Smooth muscle cell (in vitro differentiated cells): Measurements from ENCODE around the gene CMTM1. TPM values are rescaled to one million over a fixed set of nuclear protein-coding genes. Genes with fewer than 3 reads are reported as not detected.
A peak's percentile ranks its signal among the peaks of the same experiment; 100 is the strongest.

Experiments
- DNase-seq: peaks from one replicate; lab custom pipeline; 2025; ENCODE audit not compliant: unreplicated experiment; lab: John Stamatoyannopoulos, UW
- H2AFZ ChIP-seq: fragments of 200-600 bp; sonication (generic); 2 replicates; pipeline ENCODE4 v1.6.0; 2016; ENCODE audit warnings: antibody characterized with exemption, low read depth, mild to moderate bottlenecking
- H3F3A ChIP-seq: fragments of 200-600 bp; sonication (generic); 2 replicates; pipeline ENCODE4 v1.6.0; 2017; ENCODE audit warnings: antibody characterized with exemption, low read depth
- H3K27ac ChIP-seq: fragments of 200-600 bp; sonication (generic); 2 replicates; pipeline ENCODE4 v1.5.1; 2016; ENCODE audit warnings: low read depth, mild to moderate bottlenecking
- H3K27me3 ChIP-seq: fragments of 200-600 bp; sonication (generic); 2 replicates; pipeline ENCODE4 v1.6.1; 2016; ENCODE audit warnings: low read depth, mild to moderate bottlenecking
- H3K36me3 ChIP-seq: fragments of 200-600 bp; sonication (generic); 2 replicates; pipeline ENCODE4 v1.5.1; 2016; ENCODE audit warnings: low read depth
- H3K4me1 ChIP-seq: fragments of 200-600 bp; sonication (generic); 2 replicates; pipeline ENCODE4 v1.5.1; 2016; ENCODE audit warnings: low read depth
- H3K4me2 ChIP-seq: fragments of 200-600 bp; sonication (generic); 2 replicates; pipeline ENCODE4 v1.6.0; 2016; ENCODE audit warnings: mild to moderate bottlenecking
- H3K4me3 ChIP-seq: fragments of 200-600 bp; sonication (generic); 2 replicates; pipeline ENCODE4 v1.5.1; 2016; ENCODE audit warnings: mild to moderate bottlenecking
- H3K79me2 ChIP-seq: fragments of 200-600 bp; sonication (generic); 2 replicates; pipeline ENCODE4 v1.6.0; 2016; ENCODE audit warnings: low read depth, mild to moderate bottlenecking
- H3K9ac ChIP-seq: fragments of 200-600 bp; sonication (generic); 2 replicates; pipeline ENCODE4 v1.6.0; 2016; ENCODE audit warnings: low read depth
- H3K9me3 ChIP-seq: fragments of 200-600 bp; sonication (generic); replicated peaks from 2 replicates; pipeline ENCODE4 v1.5.1; 2016; ENCODE audit warnings: low read depth
- H4K20me1 ChIP-seq: fragments of 200-600 bp; sonication (generic); 2 replicates; pipeline ENCODE4 v1.6.0; 2016; ENCODE audit warnings: low read depth
- CTCF ChIP-seq: fragments of 200-600 bp; sonication (generic); IDR thresholded peaks from 2 replicates; pipeline ENCODE4 v1.5.1; 2017; ENCODE audit warnings: borderline replicate concordance, mild to moderate bottlenecking, antibody characterized with exemption; ENCODE audit not compliant: insufficient read depth, poor library complexity, severe bottlenecking
- WGBS: methylation state at CpG from one replicate; pipeline ENCODE4 v1.1.7; 2016; ENCODE audit warnings: low lambda C conversion rate; 5-methylcytosine and 5-hydroxymethylcytosine counted together
- polyA plus RNA-seq: library from polyadenylated mRNA; unstranded; fragments of >200 nt; fragmentation: Nextera tagmentation; extraction: Ambion mirVana; gene quantifications from 2 replicates; pipeline ENCODE4 v1.2.1, GENCODE V29; 2016
- total RNA-seq: library from RNA; depleted of rRNA; stranded (reverse); fragments of >200 nt; gene quantifications from 2 replicates; pipeline ENCODE4 v1.2.3, GENCODE V29; 2014

Gene CMTM1
- total and polyA plus RNA-seq, 2 experiments from 2014 or later, result 0.27 to 2.5 TPM

GRCh38 chr16:66616169-66616568, 49.9 kb downstream of the CMTM1 start:
- no peak for DNase-seq
- H3K4me2 ChIP-seq, result no peak overlapping the region
- no peaks in the 10 kb centered on the region for H3K36me3 ChIP-seq
- TF ChIP-seq CTCF, result no peak
- no peak overlapping the region for H3K27ac ChIP-seq
- H3K79me2 ChIP-seq, result no peaks in the 10 kb centered on the region
- WGBS, result 93% methylated on average over 4 of the region's 4 CpGs
- H3K9ac ChIP-seq, result no peak overlapping the region
- H3F3A ChIP-seq, result no peaks in the 10 kb centered on the region
- H3K9me3 ChIP-seq, result no peaks in the 10 kb centered on the region
- peaks cover 25% of the 10 kb centered on the region for H3K4me1 ChIP-seq
- H2AFZ ChIP-seq, result no peak overlapping the region
- no peak overlapping the region for H3K4me3 ChIP-seq
- no peaks in the 10 kb centered on the region for H3K27me3 ChIP-seq
- peaks cover 18% of the 10 kb centered on the region for H4K20me1 ChIP-seq

GRCh38 chr16:66616592-66616991, 50.4 kb downstream of the CMTM1 start:
- Histone ChIP-seq H3K36me3 (no peaks in the 10 kb centered on the region), H2AFZ (no peak overlapping the region), H3K4me1 (peaks cover 25% of the 10 kb centered on the region), H3K9ac (no peak overlapping the region), H3K27me3 (no peaks in the 10 kb centered on the region), H3K79me2 (no peaks in the 10 kb centered on the region), H3F3A (no peaks in the 10 kb centered on the region), H3K4me3 (no peak overlapping the region), H3K9me3 (no peaks in the 10 kb centered on the region), H3K27ac (no peak overlapping the region), H3K4me2 (no peak overlapping the region), H4K20me1 (peaks cover 14% of the 10 kb centered on the region)
- DNase-seq, result no peak
- whole genome bisulfite sequencing, result 76% methylated on average over 9 of the region's 9 CpGs
- no peak for TF ChIP-seq CTCF

GRCh38 chr16:66617010-66617434, 50.8 kb downstream of the CMTM1 start:
- H3K4me1 ChIP-seq, result peaks cover 25% of the 10 kb centered on the region

More at GRCh38 chr16:66617010-66617434, 50.8 kb downstream of the CMTM1 start:
- Histone ChIP-seq H3F3A (no peaks in the 10 kb centered on the region), H3K4me2 (no peak overlapping the region), H3K79me2 (no peaks in the 10 kb centered on the region), H3K27me3 (no peaks in the 10 kb centered on the region), H2AFZ (no peak overlapping the region), H3K27ac (peak overlapping the region; percentile 84), H4K20me1 (peaks cover 10% of the 10 kb centered on the region), H3K9ac (no peak overlapping the region), H3K9me3 (no peaks in the 10 kb centered on the region), H3K36me3 (no peaks in the 10 kb centered on the region), H3K4me3 (no peak overlapping the region)
- DNase-seq, result no peak
- TF ChIP-seq CTCF, result no peak
- WGBS, result 90% methylated on average over 2 of the region's 2 CpGs
